ENCODE measurements around the gene TMED8. TPM values are rescaled to one million over a fixed set of nuclear protein-coding genes. Genes with fewer than 3 reads are reported as not detected.

The TMED8 gene
- total and polyA plus RNA-seq, 2 donors from 2014 or later: 6.7 to 17.1 TPM

- intact Hi-C loops (cut with DNase I): no loop called here
- Histone ChIP-seq H3K9me3 (ENCODE audit: control insufficient read depth in 2 of 3, insufficient read depth in 1 of 3, low read length in 3 of 3) (no peaks in the 10 kb centered on the region), H3K27me3 (ENCODE audit: control insufficient read depth, insufficient read depth, low read length) (no peaks in the 10 kb centered on the region), H3K9ac (ENCODE audit: low read length in 3 of 3) (no peak overlapping the region), H3K36me3 (ENCODE audit: control insufficient read depth in 2 of 3, insufficient read depth in 3 of 3, low read length in 3 of 3) (peaks cover 0 to 5% (median 4%) of the 10 kb centered on the region in 3 donors), H3K4me3 (ENCODE audit: low read length in 3 of 3) (no peak overlapping the region), H3K4me1 (ENCODE audit: control insufficient read depth in 2 of 3, insufficient read depth in 2 of 3, low read depth in 1 of 3, low read length in 3 of 3) (no peaks in the 10 kb centered on the region), H3K27ac (ENCODE audit: low read depth in 2 of 2, low read length in 2 of 2) (no peak overlapping the region)
- DNase-seq (peak in 1 of 5 donors; percentile 74), FAIRE-seq (no peak)
- TF ChIP-seq, protein P1, sequence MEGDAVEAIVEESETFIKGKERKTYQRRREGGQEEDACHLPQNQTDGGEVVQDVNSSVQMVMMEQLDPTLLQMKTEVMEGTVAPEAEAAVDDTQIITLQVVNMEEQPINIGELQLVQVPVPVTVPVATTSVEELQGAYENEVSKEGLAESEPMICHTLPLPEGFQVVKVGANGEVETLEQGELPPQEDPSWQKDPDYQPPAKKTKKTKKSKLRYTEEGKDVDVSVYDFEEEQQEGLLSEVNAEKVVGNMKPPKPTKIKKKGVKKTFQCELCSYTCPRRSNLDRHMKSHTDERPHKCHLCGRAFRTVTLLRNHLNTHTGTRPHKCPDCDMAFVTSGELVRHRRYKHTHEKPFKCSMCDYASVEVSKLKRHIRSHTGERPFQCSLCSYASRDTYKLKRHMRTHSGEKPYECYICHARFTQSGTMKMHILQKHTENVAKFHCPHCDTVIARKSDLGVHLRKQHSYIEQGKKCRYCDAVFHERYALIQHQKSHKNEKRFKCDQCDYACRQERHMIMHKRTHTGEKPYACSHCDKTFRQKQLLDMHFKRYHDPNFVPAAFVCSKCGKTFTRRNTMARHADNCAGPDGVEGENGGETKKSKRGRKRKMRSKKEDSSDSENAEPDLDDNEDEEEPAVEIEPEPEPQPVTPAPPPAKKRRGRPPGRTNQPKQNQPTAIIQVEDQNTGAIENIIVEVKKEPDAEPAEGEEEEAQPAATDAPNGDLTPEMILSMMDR (IDR thresholded peaks at IDR 0.05; ENCODE audit: borderline replicate concordance, extremely low read depth, insufficient read depth): no peak
Observed at GRCh38 chr14:77347751-77348150, 29.1 kb downstream of the TMED8 start.

- Histone ChIP-seq H3K36me3 (ENCODE audit: control insufficient read depth in 2 of 3, insufficient read depth in 3 of 3, low read length in 3 of 3) (peaks cover 4 to 10% (median 5%) of the 10 kb centered on the region in 3 donors), H3K9me3 (ENCODE audit: control insufficient read depth in 2 of 3, insufficient read depth in 1 of 3, low read length in 3 of 3) (no peaks in the 10 kb centered on the region), H3K27ac (ENCODE audit: low read depth in 2 of 2, low read length in 2 of 2) (no peak overlapping the region), H3K4me3 (ENCODE audit: low read length in 3 of 3) (no peak overlapping the region), H3K4me1 (ENCODE audit: control insufficient read depth in 2 of 3, insufficient read depth in 2 of 3, low read depth in 1 of 3, low read length in 3 of 3) (no peaks in the 10 kb centered on the region), H3K9ac (ENCODE audit: low read length in 3 of 3) (no peak overlapping the region), H3K27me3 (ENCODE audit: control insufficient read depth, insufficient read depth, low read length) (no peaks in the 10 kb centered on the region)
- TF ChIP-seq, protein P1 (IDR thresholded peaks at IDR 0.05; ENCODE audit: borderline replicate concordance, extremely low read depth, insufficient read depth): no peak
- no peak for DNase-seq
- no peak for FAIRE-seq
- intact Hi-C loops (cut with DNase I): no loop called here
Observed at GRCh38 chr14:77346495-77346894, 30.4 kb downstream of the TMED8 start.

DNA sequence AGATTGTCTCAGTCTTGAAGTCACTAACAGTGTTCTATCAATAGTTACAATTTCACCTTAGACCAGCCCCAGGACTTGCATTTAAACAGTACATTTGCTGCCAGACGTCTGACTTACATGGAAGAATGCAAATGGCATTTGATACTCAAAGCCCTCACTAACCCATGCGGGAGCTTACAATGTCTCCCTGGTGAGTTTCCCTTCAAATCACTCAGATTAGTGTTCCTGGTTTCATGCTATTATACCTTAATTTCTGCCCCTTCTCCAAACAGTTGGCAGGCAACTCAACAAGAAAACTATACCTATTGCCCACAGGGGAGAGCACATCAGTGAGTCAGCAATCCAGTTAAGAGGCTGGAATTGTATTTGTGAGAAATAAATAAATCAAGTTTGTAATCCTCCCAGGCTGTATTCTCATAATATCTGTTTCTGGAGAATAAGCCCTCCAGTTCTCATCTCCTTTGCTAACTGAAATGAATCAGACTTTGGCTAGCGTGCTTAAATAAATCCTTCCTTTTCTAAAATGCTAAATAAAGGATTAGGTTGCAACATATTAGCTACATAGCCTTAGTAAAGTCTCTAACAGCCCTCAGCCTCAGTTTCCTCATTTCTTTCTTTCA lies 32.4 kb downstream of the TMED8 start:
- FAIRE-seq: no peak
- intact Hi-C loops (cut with DNase I): no loop called here

More for the DNA sequence above, 32.4 kb downstream of the TMED8 start:
- DNase-seq: no peak
- TF ChIP-seq, protein P1 (IDR thresholded peaks at IDR 0.05; ENCODE audit: borderline replicate concordance, extremely low read depth, insufficient read depth): no peak
- no peaks in the 10 kb centered on the region for H3K27me3 ChIP-seq (ENCODE audit: control insufficient read depth, insufficient read depth, low read length)
- no peaks in the 10 kb centered on the region for H3K9me3 ChIP-seq (ENCODE audit: control insufficient read depth in 2 of 3, insufficient read depth in 1 of 3, low read length in 3 of 3)
- H3K36me3 ChIP-seq (ENCODE audit: control insufficient read depth in 2 of 3, insufficient read depth in 3 of 3, low read length in 3 of 3): peaks cover 5 to 13% (median 11%) of the 10 kb centered on the region in 3 donors
- no peak overlapping the region for H3K27ac ChIP-seq (ENCODE audit: low read depth in 2 of 2, low read length in 2 of 2)
- H3K9ac ChIP-seq (ENCODE audit: low read length in 3 of 3): no peak overlapping the region
- H3K4me1 ChIP-seq (ENCODE audit: control insufficient read depth in 2 of 3, insufficient read depth in 2 of 3, low read depth in 1 of 3, low read length in 3 of 3): no peaks in the 10 kb centered on the region
- H3K4me3 ChIP-seq (ENCODE audit: low read length in 3 of 3): no peak overlapping the region
